CD14-positive monocyte (primary cell): ENCODE data around the gene LRP1. TPM values are rescaled to one million over a fixed set of nuclear protein-coding genes. Genes with fewer than 3 reads are reported as not detected.

Source experiments
- DNase-seq, 3 donors: peaks; one replicate each; pipeline ENCODE4 v3.0.0-alpha.2; 2011 to 2022
- H2AFZ ChIP-seq: 2 replicates; pipeline ENCODE4 v1.6.0; 2012; ENCODE audit warnings: mild to moderate bottlenecking, low read depth, low read length, inconsistent platforms; ENCODE audit not compliant: insufficient read depth, poor library complexity, severe bottlenecking
- H3K27ac ChIP-seq, 2 donors: 1 replicate in 1 of 2; 2 replicates in 1 of 2; pipeline ENCODE4 v1.5.1; 2012 to 2013; ENCODE audit warnings: low read length in 2 of 2, control low read depth in 1 of 2, inconsistent platforms in 1 of 2, low read depth in 1 of 2, mild to moderate bottlenecking in 1 of 2
- H3K27me3 ChIP-seq, 2 donors: one replicate each; pipeline versions ENCODE4 v1.6.0 to v1.6.1; 2011 to 2013; ENCODE audit warnings: low read length in 2 of 2; ENCODE audit not compliant: control insufficient read depth in 2 of 2, insufficient read depth in 2 of 2
- H3K36me3 ChIP-seq, 2 donors: replicated peaks in 1 of 2; 1 replicate in 1 of 2; 2 replicates in 1 of 2; pipeline versions ENCODE4 v1.5.1 to v1.6.1; 2012 to 2013; ENCODE audit warnings: low read length in 2 of 2, control low read depth in 1 of 2, inconsistent platforms in 1 of 2, mild to moderate bottlenecking in 1 of 2; ENCODE audit not compliant: insufficient read depth in 2 of 2, control insufficient read depth in 1 of 2
- H3K4me1 ChIP-seq, 2 donors: 1 replicate in 1 of 2; 2 replicates in 1 of 2; pipeline versions ENCODE4 v1.5.1 to v1.6.1; 2012 to 2013; ENCODE audit warnings: low read length in 2 of 2, control low read depth in 1 of 2, inconsistent platforms in 1 of 2, mild to moderate bottlenecking in 1 of 2, moderate library complexity in 1 of 2; ENCODE audit not compliant: insufficient read depth in 2 of 2, control insufficient read depth in 1 of 2
- H3K4me2 ChIP-seq: replicated peaks from 2 replicates; pipeline ENCODE3; 2012; ENCODE audit warnings: low read length, moderate library complexity, mild to moderate bottlenecking; ENCODE audit not compliant: poor library complexity, severe bottlenecking; ENCODE audit errors: extremely low read depth
- H3K4me3 ChIP-seq, 3 experiments: fragments of 200-600 bp in 1 of 3; sonication (generic) in 1 of 3; replicated peaks in 1 of 3; 1 replicate in 2 of 3; 2 replicates in 1 of 3; pipeline ENCODE4 v1.5.1; 2011 to 2013; ENCODE audit warnings: low read length in 3 of 3, mild to moderate bottlenecking in 3 of 3, control low read depth in 2 of 3, low read depth in 2 of 3, inconsistent platforms in 1 of 3, moderate library complexity in 1 of 3
- H3K79me2 ChIP-seq: 2 replicates; pipeline ENCODE4 v1.6.0; 2012; ENCODE audit warnings: mild to moderate bottlenecking, control low read depth, inconsistent platforms, low read length, moderate library complexity; ENCODE audit not compliant: insufficient read depth
- H3K9ac ChIP-seq: 2 replicates; pipeline ENCODE4 v1.6.0; 2017; ENCODE audit warnings: low read length, mild to moderate bottlenecking; ENCODE audit not compliant: insufficient read depth, poor library complexity, severe bottlenecking
- H3K9me3 ChIP-seq, 2 donors: replicated peaks in 1 of 2; 1 replicate in 1 of 2; 2 replicates in 1 of 2; pipeline versions ENCODE4 v1.5.1 to v1.6.1; 2012 to 2013; ENCODE audit warnings: low read length in 2 of 2, control low read depth in 1 of 2; ENCODE audit not compliant: control insufficient read depth in 1 of 2, insufficient read depth in 1 of 2
- H4K20me1 ChIP-seq: 2 replicates; pipeline ENCODE4 v1.6.0; 2012; ENCODE audit warnings: mild to moderate bottlenecking, low read length, control low read depth, moderate library complexity; ENCODE audit not compliant: insufficient read depth
- H3K27ac Mint-ChIP-seq, 7 donors: one replicate each; pipeline ENCODE4 v1.8.0; 2020; ENCODE audit warnings: mild to moderate bottlenecking in 7 of 7, mixed read lengths in 7 of 7, moderate library complexity in 6 of 7, inconsistent platforms in 2 of 7
- H3K27me3 Mint-ChIP-seq, 3 donors: one replicate each; pipeline ENCODE4 v1.8.0; 2021 to 2022; ENCODE audit warnings: low read depth in 3 of 3, mild to moderate bottlenecking in 3 of 3, mixed read lengths in 3 of 3, moderate library complexity in 3 of 3, inconsistent platforms in 1 of 3
- H3K36me3 Mint-ChIP-seq, 2 donors: one replicate each; pipeline ENCODE4 v1.8.0; 2020; ENCODE audit warnings: mixed read lengths in 2 of 2, inconsistent platforms in 1 of 2, mild to moderate bottlenecking in 1 of 2
- H3K4me1 Mint-ChIP-seq: one replicate; pipeline ENCODE4 v1.8.0; 2020; ENCODE audit warnings: mild to moderate bottlenecking, mixed read lengths
- H3K4me3 Mint-ChIP-seq, 2 donors: one replicate each; pipeline ENCODE4 v1.8.0; 2020; ENCODE audit warnings: mild to moderate bottlenecking in 2 of 2, mixed read lengths in 2 of 2, moderate library complexity in 1 of 2
- H3K9me3 Mint-ChIP-seq, 7 donors: one replicate each; pipeline ENCODE4 v1.8.0; 2020 to 2022; ENCODE audit warnings: mixed read lengths in 7 of 7, mild to moderate bottlenecking in 6 of 7, moderate library complexity in 6 of 7, inconsistent platforms in 2 of 7
- CTCF ChIP-seq: fragments of 200-600 bp; IDR thresholded peaks from one replicate; pipeline ENCODE4 v1.8.0; 2022; ENCODE audit warnings: antibody characterized with exemption, mild to moderate bottlenecking
- WGBS: methylation state at CpG from one replicate; pipeline ENCODE4 v1.1.5; 2013; ENCODE audit warnings: missing lambda C conversion rate; ENCODE audit not compliant: insufficient coverage; 5-methylcytosine and 5-hydroxymethylcytosine counted together
- intact Hi-C, 2 donors: fragments of 100-400 bp; cut with micrococcal nuclease; formaldehyde crosslinking; loops; one replicate each; pipeline versions ENCODE4 v1.15.0 to v1.15.1; 2023
- polyA plus RNA-seq, 3 donors: library from polyadenylated mRNA; depleted of rRNA in 1 of 3; unstranded in 2 of 3; stranded (reverse) in 1 of 3; fragments of 300-500 nt in 2 of 3; fragments of >200 nt in 1 of 3; fragmentation: Illumina TruSeq in 2 of 3; gene quantifications; 1 replicate in 2 of 3; 2 replicates in 1 of 3; pipeline ENCODE4 v1.2.3, GENCODE V29; 2012 to 2021

Gene LRP1
- polyA plus RNA-seq, 3 donors, result 5.5 to 246 (median 10.5) TPM

- no peak overlapping the region for H3K9ac ChIP-seq
- Mint-ChIP-seq H3K27me3 (peaks cover 0 to 2% (median 0%) of the 10 kb centered on the region in 3 donors), H3K4me3 (no peak overlapping the region), H3K27ac (peak overlapping the region in 4 of 7 donors; percentile 45 to 88 (median 76)), H3K36me3 (peaks cover 74 to 84% of the 10 kb centered on the region in 2 donors), H3K4me1 (peaks cover 38% of the 10 kb centered on the region), H3K9me3 (no peaks in the 10 kb centered on the region)
- no peaks in the 10 kb centered on the region for H3K27me3 ChIP-seq
- no peak overlapping the region for H3K4me3 ChIP-seq
- no peak for TF ChIP-seq CTCF
- peaks cover 100% of the 10 kb centered on the region for H4K20me1 ChIP-seq
- DNase-seq, result no peak
- peak overlapping the region in 1 of 2 donors; percentile 61 for H3K27ac ChIP-seq
- WGBS, result no CpG with 5 or more reads among the region's 1 CpG
- peaks cover 7% of the 10 kb centered on the region for H3K79me2 ChIP-seq
- H2AFZ ChIP-seq, result no peak overlapping the region
- no peak overlapping the region for H3K4me2 ChIP-seq
- peaks cover 65 to 86% of the 10 kb centered on the region in 2 donors for H3K36me3 ChIP-seq
- no peaks in the 10 kb centered on the region for H3K9me3 ChIP-seq
- peaks cover 19 to 34% of the 10 kb centered on the region in 2 donors for H3K4me1 ChIP-seq
- intact Hi-C loops, result no loop called here
Measured at GRCh38 chr12:57098546-57098945, 29.7 kb upstream of the LRP1 start.

GRCh38 chr12:57099047-57099714 lies 29.1 kb upstream of the LRP1 start:
- H3K9ac ChIP-seq, result no peak overlapping the region
- peak overlapping the region in 1 of 2 donors; percentile 61 for H3K27ac ChIP-seq
- H3K79me2 ChIP-seq, result peaks cover 7% of the 10 kb centered on the region
- Mint-ChIP-seq H3K4me3 (no peak overlapping the region), H3K27me3 (peaks cover 0 to 2% (median 0%) of the 10 kb centered on the region in 3 donors), H3K36me3 (peaks cover 79 to 90% of the 10 kb centered on the region in 2 donors), H3K9me3 (peaks cover 0 to under 1% (median 0%) of the 10 kb centered on the region in 7 donors), H3K4me1 (peaks cover 36% of the 10 kb centered on the region), H3K27ac (peak overlapping the region in 5 of 7 donors; percentile 58 to 88 (median 68))
- TF ChIP-seq CTCF, result no peak
- no peaks in the 10 kb centered on the region for H3K9me3 ChIP-seq
- intact Hi-C loops, result no loop called here
- H2AFZ ChIP-seq, result no peak overlapping the region
- no peaks in the 10 kb centered on the region for H3K27me3 ChIP-seq
- DNase-seq, result no peak
- H3K4me2 ChIP-seq, result no peak overlapping the region
- peaks cover 100% of the 10 kb centered on the region for H4K20me1 ChIP-seq
- H3K4me1 ChIP-seq, result peaks cover 12 to 33% of the 10 kb centered on the region in 2 donors
- WGBS, result 36% methylated on average over 5 of the region's 11 CpGs
- peaks cover 68 to 92% of the 10 kb centered on the region in 2 donors for H3K36me3 ChIP-seq
- H3K4me3 ChIP-seq, result no peak overlapping the region
